ENCODE measurements around the gene ALDH7A1.

Gene ALDH7A1

DNA sequence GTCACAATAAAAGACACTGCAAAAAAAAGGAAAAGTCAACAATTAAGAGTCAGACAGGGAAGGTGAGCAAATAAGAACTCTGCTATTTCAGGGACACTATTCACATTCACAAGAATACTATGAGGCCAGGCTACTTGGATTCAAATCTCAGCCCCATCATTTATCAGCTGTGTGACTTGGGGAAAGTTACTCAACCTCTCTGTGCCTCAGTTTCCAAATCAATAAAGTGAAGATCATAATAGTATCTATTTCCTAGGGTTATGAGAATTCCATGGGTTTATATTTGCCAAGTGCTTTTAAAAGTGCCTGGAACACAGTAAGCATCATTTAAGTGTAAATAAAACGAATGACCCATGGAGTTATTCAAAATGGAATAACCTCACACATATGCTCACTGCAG, 56.4 kb downstream of the ALDH7A1 start:
- no peak for ATAC-seq (ENCODE audit: low read depth)
- Histone ChIP-seq H3K4me3 (ENCODE audit: severe bottlenecking) (no peak overlapping the region), H3K36me3 (ENCODE audit: low read depth) (peaks cover 4% of the 10 kb centered on the region; the same call in 1 of the 2 replicates), H3K27me3 (ENCODE audit: insufficient read depth, poor library complexity, severe bottlenecking) (no peaks in the 10 kb centered on the region), H3K27ac (ENCODE audit: poor library complexity, severe bottlenecking) (no peak overlapping the region), H3K9me3 (ENCODE audit: severe bottlenecking) (no peaks in the 10 kb centered on the region), H3K4me1 (ENCODE audit: insufficient read depth, poor library complexity, severe bottlenecking) (peaks cover 3% of the 10 kb centered on the region)
- TF ChIP-seq, protein P1, sequence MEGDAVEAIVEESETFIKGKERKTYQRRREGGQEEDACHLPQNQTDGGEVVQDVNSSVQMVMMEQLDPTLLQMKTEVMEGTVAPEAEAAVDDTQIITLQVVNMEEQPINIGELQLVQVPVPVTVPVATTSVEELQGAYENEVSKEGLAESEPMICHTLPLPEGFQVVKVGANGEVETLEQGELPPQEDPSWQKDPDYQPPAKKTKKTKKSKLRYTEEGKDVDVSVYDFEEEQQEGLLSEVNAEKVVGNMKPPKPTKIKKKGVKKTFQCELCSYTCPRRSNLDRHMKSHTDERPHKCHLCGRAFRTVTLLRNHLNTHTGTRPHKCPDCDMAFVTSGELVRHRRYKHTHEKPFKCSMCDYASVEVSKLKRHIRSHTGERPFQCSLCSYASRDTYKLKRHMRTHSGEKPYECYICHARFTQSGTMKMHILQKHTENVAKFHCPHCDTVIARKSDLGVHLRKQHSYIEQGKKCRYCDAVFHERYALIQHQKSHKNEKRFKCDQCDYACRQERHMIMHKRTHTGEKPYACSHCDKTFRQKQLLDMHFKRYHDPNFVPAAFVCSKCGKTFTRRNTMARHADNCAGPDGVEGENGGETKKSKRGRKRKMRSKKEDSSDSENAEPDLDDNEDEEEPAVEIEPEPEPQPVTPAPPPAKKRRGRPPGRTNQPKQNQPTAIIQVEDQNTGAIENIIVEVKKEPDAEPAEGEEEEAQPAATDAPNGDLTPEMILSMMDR (IDR thresholded peaks at IDR 0.05; ENCODE audit: poor library complexity, severe bottlenecking): no peak
- DNase-seq (ENCODE audit: low spot score): no peak

DNA sequence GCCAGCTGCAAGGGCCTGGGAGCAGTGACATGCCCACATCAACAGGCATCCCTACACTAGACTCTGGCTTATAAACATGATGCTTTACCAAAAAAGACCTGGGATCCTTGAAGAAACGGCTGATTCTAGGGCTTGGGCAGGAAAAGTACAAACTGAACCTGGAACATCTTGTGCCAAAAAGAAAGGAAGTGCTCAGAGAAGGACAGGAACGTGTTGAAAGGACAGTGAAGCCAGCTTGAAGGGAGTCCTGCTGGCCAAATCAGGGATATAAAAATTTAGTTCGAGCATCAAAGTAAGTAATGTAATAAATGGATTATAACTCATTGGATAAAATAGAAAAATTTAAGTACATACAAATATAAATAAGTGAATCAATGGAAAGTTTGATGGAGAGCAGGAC, 58.1 kb downstream of the ALDH7A1 start:
- no peak for ATAC-seq (ENCODE audit: low read depth)
- DNase-seq (ENCODE audit: low spot score): no peak

DNA sequence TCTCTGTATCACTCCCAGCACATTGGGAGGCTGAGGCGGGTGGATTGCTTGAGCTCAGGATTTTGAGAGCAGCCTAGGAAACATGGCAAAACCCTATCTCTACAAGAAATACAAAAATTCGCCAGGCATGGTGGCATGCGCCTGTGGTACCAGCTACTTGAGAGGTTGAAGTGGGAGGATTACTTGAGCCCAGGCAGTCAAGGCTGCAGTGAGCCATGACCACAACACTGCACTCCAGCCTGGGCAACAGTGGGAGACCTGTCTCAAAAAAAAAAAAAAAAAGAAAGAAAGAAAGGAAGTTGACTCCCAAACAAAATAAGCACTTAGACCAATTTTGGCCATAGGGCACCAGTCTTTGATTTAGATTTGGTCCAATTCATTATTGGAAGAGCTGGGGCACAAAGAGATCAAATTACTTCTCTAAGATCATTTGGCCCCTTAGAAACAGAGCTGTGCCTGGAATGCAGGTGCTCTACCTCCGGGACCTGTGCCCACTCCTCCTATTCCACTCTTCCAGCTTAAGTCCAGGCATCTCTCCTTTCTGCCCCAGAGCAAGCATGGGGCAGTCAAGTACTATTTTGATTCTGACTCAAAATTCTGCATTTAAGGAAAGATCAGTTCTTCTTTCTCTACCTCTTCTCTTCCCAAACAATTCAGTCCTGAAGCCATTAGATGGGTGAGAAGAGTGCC, 59.0 kb downstream of the ALDH7A1 start:
- Histone ChIP-seq H3K9me3 (ENCODE audit: severe bottlenecking) (no peaks in the 10 kb centered on the region), H3K27me3 (ENCODE audit: insufficient read depth, poor library complexity, severe bottlenecking) (no peaks in the 10 kb centered on the region), H3K4me1 (ENCODE audit: insufficient read depth, poor library complexity, severe bottlenecking) (peaks cover 3% of the 10 kb centered on the region), H3K36me3 (ENCODE audit: low read depth) (no peaks in the 10 kb centered on the region), H3K4me3 (ENCODE audit: severe bottlenecking) (no peak overlapping the region), H3K27ac (ENCODE audit: poor library complexity, severe bottlenecking) (no peak overlapping the region)
- TF ChIP-seq, protein P1 (IDR thresholded peaks at IDR 0.05; ENCODE audit: poor library complexity, severe bottlenecking): no peak
- DNase-seq (ENCODE audit: low spot score) (no peak), ATAC-seq (ENCODE audit: low read depth) (no peak)

More for the DNA sequence above, 58.1 kb downstream of the ALDH7A1 start:
- Histone ChIP-seq H3K27ac (ENCODE audit: poor library complexity, severe bottlenecking) (no peak overlapping the region), H3K9me3 (ENCODE audit: severe bottlenecking) (no peaks in the 10 kb centered on the region), H3K36me3 (ENCODE audit: low read depth) (no peaks in the 10 kb centered on the region), H3K4me3 (ENCODE audit: severe bottlenecking) (no peak overlapping the region), H3K4me1 (ENCODE audit: insufficient read depth, poor library complexity, severe bottlenecking) (peaks cover 3% of the 10 kb centered on the region), H3K27me3 (ENCODE audit: insufficient read depth, poor library complexity, severe bottlenecking) (no peaks in the 10 kb centered on the region)
- TF ChIP-seq, protein P1 (IDR thresholded peaks at IDR 0.05; ENCODE audit: poor library complexity, severe bottlenecking): no peak

DNA sequence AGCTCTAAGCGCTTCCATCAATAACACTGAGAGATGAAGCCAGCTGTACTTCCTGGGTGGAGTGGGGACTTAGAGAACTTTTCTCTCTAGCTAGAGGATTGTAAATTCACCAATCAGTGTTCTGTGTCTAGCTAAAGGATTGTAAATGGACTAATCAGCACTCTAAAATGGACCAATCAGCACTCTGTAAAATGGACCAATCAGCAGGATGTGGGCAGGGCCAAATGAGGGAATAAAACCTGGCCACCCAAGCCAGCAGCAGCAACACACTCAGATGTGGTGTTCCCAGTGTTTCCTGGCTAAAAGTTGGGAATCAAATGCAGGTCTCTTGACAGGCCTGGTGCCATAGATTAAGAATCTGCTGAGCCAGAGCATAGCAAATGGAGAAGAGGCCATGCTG, 60.5 kb downstream of the ALDH7A1 start:
- TF ChIP-seq, protein P1 (IDR thresholded peaks at IDR 0.05; ENCODE audit: poor library complexity, severe bottlenecking): no peak
- no peaks in the 10 kb centered on the region for H3K36me3 ChIP-seq (ENCODE audit: low read depth)
- peaks cover 3% of the 10 kb centered on the region for H3K4me1 ChIP-seq (ENCODE audit: insufficient read depth, poor library complexity, severe bottlenecking)
- H3K27me3 ChIP-seq (ENCODE audit: insufficient read depth, poor library complexity, severe bottlenecking): no peaks in the 10 kb centered on the region
- no peak overlapping the region for H3K27ac ChIP-seq (ENCODE audit: poor library complexity, severe bottlenecking)
- no peak for ATAC-seq (ENCODE audit: low read depth)
- no peak overlapping the region for H3K4me3 ChIP-seq (ENCODE audit: severe bottlenecking)
- no peaks in the 10 kb centered on the region for H3K9me3 ChIP-seq (ENCODE audit: severe bottlenecking)
- DNase-seq (ENCODE audit: low spot score): no peak

DNA sequence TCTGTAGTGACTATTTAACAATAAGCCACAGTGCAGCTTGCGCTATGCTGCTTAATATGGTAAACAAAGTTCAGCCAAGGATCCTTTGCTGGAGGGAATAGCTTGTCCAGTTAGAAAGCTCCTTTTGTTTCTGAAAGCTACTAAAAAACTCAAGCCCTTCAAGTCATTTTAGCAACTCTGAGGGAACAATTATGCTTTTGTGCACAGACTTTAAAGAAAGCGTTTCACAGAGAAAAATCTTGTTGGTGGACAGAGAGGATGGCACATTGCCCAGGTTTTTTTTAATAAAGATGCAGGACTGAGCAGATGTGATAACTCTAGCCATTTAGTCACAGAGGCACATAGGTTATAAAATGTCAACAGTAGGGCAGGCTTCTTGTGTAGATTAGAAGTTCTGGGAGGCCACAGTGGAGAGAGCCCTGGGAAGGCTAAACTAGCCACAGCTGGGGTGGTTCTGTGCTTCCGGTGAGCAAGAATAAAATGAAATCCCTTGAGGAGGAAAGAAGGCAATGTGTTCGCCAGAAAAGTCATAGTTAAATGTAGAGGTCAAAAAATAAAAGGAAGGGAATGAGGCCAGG, 63.4 kb downstream of the ALDH7A1 start:
- DNase-seq (ENCODE audit: low spot score): no peak

More for the DNA sequence above, 63.4 kb downstream of the ALDH7A1 start:
- Histone ChIP-seq H3K36me3 (ENCODE audit: low read depth) (no peaks in the 10 kb centered on the region), H3K4me1 (ENCODE audit: insufficient read depth, poor library complexity, severe bottlenecking) (peaks cover 5% of the 10 kb centered on the region), H3K9me3 (ENCODE audit: severe bottlenecking) (no peaks in the 10 kb centered on the region), H3K27ac (ENCODE audit: poor library complexity, severe bottlenecking) (no peak overlapping the region), H3K27me3 (ENCODE audit: insufficient read depth, poor library complexity, severe bottlenecking) (no peaks in the 10 kb centered on the region), H3K4me3 (ENCODE audit: severe bottlenecking) (no peak overlapping the region)
- TF ChIP-seq, protein P1 (IDR thresholded peaks at IDR 0.05; ENCODE audit: poor library complexity, severe bottlenecking): no peak
- ATAC-seq (ENCODE audit: low read depth): no peak; the same call in 2 of the 3 replicates

All from RWPE2 (cell line).